RWPE2 (cell line): ENCODE results near the gene TNFRSF25.

Experiments
- ATAC-seq: fragments of 200-7000 bp; cut with Tn5 transposase; 3 replicates; pipeline ENCODE4 v1.9.1; 2021; ENCODE audit warnings: low read depth
- DNase-seq: peaks from one replicate; pipeline ENCODE4 v3.0.0-alpha.2; 2020; ENCODE audit warnings: low spot score
- H3K27ac ChIP-seq: fragments of 450-650 bp; 2 replicates; pipeline ENCODE4 v1.5.1; 2017; ENCODE audit warnings: mild to moderate bottlenecking; ENCODE audit not compliant: poor library complexity, severe bottlenecking
- H3K27me3 ChIP-seq: fragments of 250-450 bp; sonication (Bioruptor Pico); 2 replicates; pipeline ENCODE4 v1.5.1; 2021; ENCODE audit warnings: mild to moderate bottlenecking, moderate library complexity; ENCODE audit not compliant: insufficient read depth, poor library complexity, severe bottlenecking
- H3K36me3 ChIP-seq: fragments of 250-450 bp; sonication (Bioruptor Pico); 2 replicates; pipeline ENCODE4 v1.5.1; 2020; ENCODE audit warnings: low read depth, mild to moderate bottlenecking, moderate library complexity
- H3K4me1 ChIP-seq: fragments of 250-450 bp; sonication (Bioruptor Pico); 2 replicates; pipeline ENCODE4 v1.5.1; 2021; ENCODE audit warnings: mild to moderate bottlenecking, moderate library complexity; ENCODE audit not compliant: insufficient read depth, poor library complexity, severe bottlenecking
- H3K4me3 ChIP-seq: fragments of 250-450 bp; sonication (Bioruptor Pico); 2 replicates; pipeline ENCODE4 v1.5.1; 2021; ENCODE audit warnings: mild to moderate bottlenecking, moderate library complexity; ENCODE audit not compliant: severe bottlenecking
- H3K9me3 ChIP-seq: fragments of 250-450 bp; sonication (Bioruptor Pico); 2 replicates; pipeline ENCODE4 v1.5.1; 2021; ENCODE audit warnings: mild to moderate bottlenecking, moderate library complexity; ENCODE audit not compliant: severe bottlenecking
- CTCF ChIP-seq: fragments of 450-650 bp; IDR thresholded peaks from one replicate; pipeline ENCODE4 v1.5.1; 2017; ENCODE audit warnings: mild to moderate bottlenecking, moderate library complexity; ENCODE audit not compliant: poor library complexity, severe bottlenecking

Gene TNFRSF25

GRCh38 chr1:6466023-6466422, at the start of gene TNFRSF25:
TNFRSF25 (minus strand) TSS chr1:6466173; CDS start chr1:6466107, 66 bp downstream.
- Histone ChIP-seq H3K27ac (no peak within 1 kb of the TSS), H3K4me3 (no peak within 1 kb of the TSS), H3K4me1 (no peaks in the 10 kb centered on the region), H3K36me3 (peaks cover 51% of the 10 kb centered on the region), H3K9me3 (no peaks in the 10 kb centered on the region), H3K27me3 (no peaks in the 10 kb centered on the region)
- no peak for TF ChIP-seq CTCF
- ATAC-seq (no peak), DNase-seq (no peak)

GRCh38 chr1:6515771-6516170, 49.8 kb upstream of the TNFRSF25 start:
- no peak overlapping the region for H3K4me3 ChIP-seq
- DNase-seq = no peak
- no peaks in the 10 kb centered on the region for H3K27me3 ChIP-seq
- no peak overlapping the region for H3K27ac ChIP-seq
- no peaks in the 10 kb centered on the region for H3K9me3 ChIP-seq
- H3K36me3 ChIP-seq = no peaks in the 10 kb centered on the region
- TF ChIP-seq CTCF = no peak
- H3K4me1 ChIP-seq = peaks cover 9% of the 10 kb centered on the region
- no peak for ATAC-seq

GRCh38 chr1:6513320-6513801, 47.4 kb upstream of the TNFRSF25 start:
- Histone ChIP-seq H3K9me3 (no peaks in the 10 kb centered on the region), H3K27ac (no peak overlapping the region), H3K4me1 (no peaks in the 10 kb centered on the region), H3K4me3 (no peak overlapping the region), H3K27me3 (no peaks in the 10 kb centered on the region), H3K36me3 (no peaks in the 10 kb centered on the region)
- DNase-seq (no peak), ATAC-seq (peak; percentile 59)
- TF ChIP-seq CTCF = no peak

- Histone ChIP-seq H3K4me3 (no peak overlapping the region), H3K36me3 (no peaks in the 10 kb centered on the region), H3K27me3 (no peaks in the 10 kb centered on the region), H3K4me1 (no peaks in the 10 kb centered on the region), H3K9me3 (no peaks in the 10 kb centered on the region), H3K27ac (no peak overlapping the region)
- no peak for ATAC-seq
- no peak for TF ChIP-seq CTCF
- no peak for DNase-seq
These were observed 46.9 kb upstream of the TNFRSF25 start for GRCh38 chr1:6512908-6513280.

GRCh38 chr1:6512245-6512907, 46.4 kb upstream of the TNFRSF25 start:
- DNase-seq = no peak

More at GRCh38 chr1:6512245-6512907, 46.4 kb upstream of the TNFRSF25 start:
- ATAC-seq = no peak
- Histone ChIP-seq H3K9me3 (no peaks in the 10 kb centered on the region), H3K27ac (no peak overlapping the region), H3K4me1 (no peaks in the 10 kb centered on the region), H3K27me3 (no peaks in the 10 kb centered on the region), H3K4me3 (no peak overlapping the region), H3K36me3 (no peaks in the 10 kb centered on the region)
- TF ChIP-seq CTCF = no peak
